Neural progenitor cell (in vitro differentiated cells): ENCODE data around the gene RNF224. TPM values are rescaled to one million over a fixed set of nuclear protein-coding genes. Genes with fewer than 3 reads are reported as not detected.

Source experiments
- DNase-seq: peaks from one replicate; pipeline ENCODE4 v3.0.0-alpha.2; 2016; ENCODE audit warnings: low spot score
- H2AFZ ChIP-seq: fragments of 200-600 bp; sonication (generic); replicated peaks from 2 replicates; pipeline ENCODE4 v1.6.1; 2016; ENCODE audit warnings: antibody characterized with exemption
- H3F3A ChIP-seq: fragments of 200-600 bp; sonication (generic); 2 replicates; pipeline ENCODE4 v1.6.1; 2016; ENCODE audit warnings: antibody characterized with exemption, low read depth
- H3K27ac ChIP-seq: fragments of 200-600 bp; sonication (generic); 2 replicates; pipeline ENCODE4 v1.5.1; 2016; ENCODE audit warnings: mild to moderate bottlenecking
- H3K27me3 ChIP-seq: fragments of 200-600 bp; sonication (generic); 2 replicates; pipeline ENCODE4 v1.6.1; 2016; ENCODE audit warnings: mild to moderate bottlenecking, moderate library complexity
- H3K36me3 ChIP-seq: fragments of 200-600 bp; sonication (generic); 2 replicates; pipeline ENCODE4 v1.5.1; 2016
- H3K4me1 ChIP-seq: fragments of 200-600 bp; sonication (generic); 2 replicates; pipeline ENCODE4 v1.6.1; 2016; ENCODE audit warnings: mixed run types
- H3K4me2 ChIP-seq: fragments of 200-600 bp; sonication (generic); 2 replicates; pipeline ENCODE4 v1.6.1; 2016
- H3K4me3 ChIP-seq: fragments of 200-600 bp; sonication (generic); 2 replicates; pipeline ENCODE4 v1.5.1; 2016
- H3K79me2 ChIP-seq: fragments of 200-600 bp; sonication (generic); 2 replicates; pipeline ENCODE4 v1.6.1; 2016; ENCODE audit warnings: low read depth
- H3K9ac ChIP-seq: fragments of 200-600 bp; sonication (generic); 2 replicates; pipeline ENCODE4 v1.6.1; 2016
- H3K9me3 ChIP-seq: fragments of 200-600 bp; sonication (generic); 2 replicates; pipeline ENCODE4 v1.5.1; 2016; ENCODE audit warnings: low read depth
- H4K20me1 ChIP-seq: fragments of 200-600 bp; sonication (generic); 2 replicates; pipeline ENCODE4 v1.6.1; 2016; ENCODE audit warnings: low read depth
- H3K27ac Mint-ChIP-seq: 3 replicates; pipeline ENCODE4 v1.8.0; 2021; ENCODE audit warnings: mixed read lengths
- H3K27me3 Mint-ChIP-seq: 2 replicates; pipeline ENCODE4 v1.8.0; 2022; ENCODE audit warnings: low read depth, mild to moderate bottlenecking, inconsistent platforms, moderate library complexity, mixed read lengths; ENCODE audit not compliant: insufficient read depth
- H3K36me3 Mint-ChIP-seq: 3 replicates; pipeline ENCODE4 v1.8.0; 2021; ENCODE audit warnings: mixed read lengths
- H3K4me1 Mint-ChIP-seq: 3 replicates; pipeline ENCODE4 v1.8.0; 2021; ENCODE audit warnings: mixed read lengths
- H3K4me3 Mint-ChIP-seq: 3 replicates; pipeline ENCODE4 v1.8.0; 2021; ENCODE audit warnings: mild to moderate bottlenecking, moderate library complexity, mixed read lengths
- H3K9me3 Mint-ChIP-seq: 3 replicates; pipeline ENCODE4 v1.8.0; 2020; ENCODE audit warnings: mixed read lengths
- EZH2 ChIP-seq: fragments of 200-600 bp; sonication (generic); IDR thresholded peaks from 2 replicates; pipeline ENCODE4 v1.6.1; 2017; ENCODE audit warnings: antibody characterized with exemption, mild to moderate bottlenecking, moderate library complexity
- EZH2phosphoT487 ChIP-seq: fragments of 200-600 bp; sonication (generic); IDR thresholded peaks from 2 replicates; pipeline ENCODE4 v1.6.1; 2017; ENCODE audit warnings: antibody characterized with exemption
- total RNA-seq: library from RNA; depleted of rRNA; stranded (reverse); fragments of >200 nt; gene quantifications from 2 replicates; pipeline ENCODE4 v1.2.3, GENCODE V29; 2015; ENCODE audit warnings: low replicate concordance
- TF ChIP-seq, protein P1 (sequence below): fragments of 200-600 bp; sonication (generic); IDR thresholded peaks from 2 replicates; pipeline ENCODE4 v1.5.1; 2017; ENCODE audit warnings: antibody characterized with exemption, mild to moderate bottlenecking

The RNF224 gene
- total RNA-seq, 1 donor from 2014 or later: not detected

DNA sequence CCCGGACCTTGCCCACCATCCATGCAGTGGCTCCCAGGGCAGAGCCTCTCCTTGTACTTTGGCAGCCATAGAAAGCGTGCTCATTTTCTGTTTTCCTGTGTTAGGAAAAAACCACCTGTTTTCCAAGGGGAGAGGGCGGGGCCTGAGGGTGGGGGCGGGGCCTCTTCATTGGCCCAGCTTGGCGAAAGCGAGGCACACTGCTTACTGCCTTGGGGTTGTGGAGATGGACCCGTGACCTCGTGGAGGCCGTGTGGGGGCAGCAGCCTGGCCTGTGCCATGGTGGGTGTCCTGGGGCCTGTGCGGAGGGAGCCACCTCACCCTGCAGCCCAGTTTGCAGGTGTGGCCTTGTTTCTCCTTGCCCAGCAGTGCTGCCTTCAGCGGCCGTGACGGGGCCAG is 45.8 kb downstream of the RNF224 start:
- Histone ChIP-seq H3K27ac (no peak overlapping the region), H3K4me1 (peaks cover 20% of the 10 kb centered on the region), H3K4me3 (no peak overlapping the region), H4K20me1 (no peaks in the 10 kb centered on the region), H3K4me2 (no peak overlapping the region), H3K9me3 (no peaks in the 10 kb centered on the region), H3F3A (peaks cover 17% of the 10 kb centered on the region), H2AFZ (no peak overlapping the region), H3K9ac (no peak overlapping the region), H3K36me3 (no peaks in the 10 kb centered on the region), H3K79me2 (no peaks in the 10 kb centered on the region), H3K27me3 (peaks cover 4% of the 10 kb centered on the region)
- Mint-ChIP-seq H3K9me3 (no peaks in the 10 kb centered on the region), H3K27ac (no peak overlapping the region), H3K27me3 (peaks cover 8% of the 10 kb centered on the region), H3K4me3 (no peak overlapping the region), H3K4me1 (peaks cover 14% of the 10 kb centered on the region), H3K36me3 (peaks cover 5% of the 10 kb centered on the region)
- no peak for DNase-seq
- TF ChIP-seq, protein P1, sequence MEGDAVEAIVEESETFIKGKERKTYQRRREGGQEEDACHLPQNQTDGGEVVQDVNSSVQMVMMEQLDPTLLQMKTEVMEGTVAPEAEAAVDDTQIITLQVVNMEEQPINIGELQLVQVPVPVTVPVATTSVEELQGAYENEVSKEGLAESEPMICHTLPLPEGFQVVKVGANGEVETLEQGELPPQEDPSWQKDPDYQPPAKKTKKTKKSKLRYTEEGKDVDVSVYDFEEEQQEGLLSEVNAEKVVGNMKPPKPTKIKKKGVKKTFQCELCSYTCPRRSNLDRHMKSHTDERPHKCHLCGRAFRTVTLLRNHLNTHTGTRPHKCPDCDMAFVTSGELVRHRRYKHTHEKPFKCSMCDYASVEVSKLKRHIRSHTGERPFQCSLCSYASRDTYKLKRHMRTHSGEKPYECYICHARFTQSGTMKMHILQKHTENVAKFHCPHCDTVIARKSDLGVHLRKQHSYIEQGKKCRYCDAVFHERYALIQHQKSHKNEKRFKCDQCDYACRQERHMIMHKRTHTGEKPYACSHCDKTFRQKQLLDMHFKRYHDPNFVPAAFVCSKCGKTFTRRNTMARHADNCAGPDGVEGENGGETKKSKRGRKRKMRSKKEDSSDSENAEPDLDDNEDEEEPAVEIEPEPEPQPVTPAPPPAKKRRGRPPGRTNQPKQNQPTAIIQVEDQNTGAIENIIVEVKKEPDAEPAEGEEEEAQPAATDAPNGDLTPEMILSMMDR: no peak
- no peak for TF ChIP-seq EZH2
- TF ChIP-seq EZH2phosphoT487: no peak

DNA sequence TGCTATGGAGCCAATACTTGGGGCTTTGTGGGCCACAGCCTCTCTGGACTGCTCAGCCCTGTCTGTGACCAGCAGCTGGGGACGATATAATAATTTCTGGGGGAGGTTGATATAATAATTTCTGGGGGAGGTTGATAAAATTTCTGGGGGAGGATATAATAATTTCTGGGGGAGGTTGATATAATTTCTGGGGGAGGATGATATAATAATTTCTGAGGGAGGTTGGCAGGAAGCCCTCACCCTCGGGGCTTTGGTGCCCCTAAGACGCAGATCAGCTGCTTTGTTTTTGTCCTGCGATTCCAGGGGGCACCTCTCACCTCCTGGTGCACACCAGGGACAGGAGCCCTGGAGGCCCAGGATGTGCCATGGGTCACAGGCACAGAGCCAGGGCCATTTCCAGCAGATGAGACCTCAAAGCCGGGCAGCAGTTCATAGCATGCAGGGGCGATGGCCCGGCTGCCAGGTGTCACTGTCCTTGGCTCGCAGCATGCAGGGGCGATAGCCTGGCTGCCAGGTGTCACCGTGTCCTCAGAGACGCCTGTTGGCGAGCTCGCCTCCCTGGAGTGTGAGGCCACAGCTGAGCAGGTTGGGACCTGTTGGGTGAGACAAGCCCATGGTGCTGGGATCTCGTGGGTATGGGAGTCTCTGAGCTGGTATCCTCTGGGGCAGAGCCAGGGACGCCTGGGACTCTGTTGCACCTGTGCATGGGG is 46.5 kb downstream of the RNF224 start:
- no peaks in the 10 kb centered on the region for H4K20me1 ChIP-seq
- TF ChIP-seq EZH2phosphoT487 (no peak), EZH2 (no peak)
- TF ChIP-seq, protein P1: no peak
- no peak overlapping the region for H3K27ac ChIP-seq

DNA sequence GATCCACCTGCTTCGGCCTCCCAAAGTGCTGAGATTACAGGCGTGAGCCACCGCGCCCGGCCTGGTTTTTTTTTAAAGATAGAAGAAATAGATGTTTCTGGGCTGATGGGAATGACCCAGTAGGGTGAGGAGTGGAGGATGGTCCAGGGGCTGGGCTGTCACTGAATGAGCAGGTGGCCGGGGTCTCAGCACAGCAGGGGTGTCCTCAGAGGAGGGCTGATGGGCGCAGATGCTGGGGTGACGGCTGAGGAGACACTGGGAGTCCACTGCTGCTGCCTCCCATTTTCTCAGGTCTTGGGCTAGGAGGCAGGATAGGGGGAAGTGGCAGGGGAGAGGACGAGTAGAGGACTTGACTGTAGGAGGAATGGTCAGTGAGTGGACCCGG is 47.9 kb downstream of the RNF224 start:
- Histone ChIP-seq H3F3A (peaks cover 17% of the 10 kb centered on the region), H3K9me3 (no peaks in the 10 kb centered on the region), H3K36me3 (no peaks in the 10 kb centered on the region), H2AFZ (no peak overlapping the region), H3K27me3 (peaks cover 23% of the 10 kb centered on the region), H3K4me2 (no peak overlapping the region), H4K20me1 (no peaks in the 10 kb centered on the region), H3K4me3 (no peak overlapping the region), H3K4me1 (peaks cover 21% of the 10 kb centered on the region), H3K27ac (no peak overlapping the region), H3K9ac (no peak overlapping the region), H3K79me2 (no peaks in the 10 kb centered on the region)
- Mint-ChIP-seq H3K4me3 (no peak overlapping the region), H3K27me3 (peaks cover 8% of the 10 kb centered on the region), H3K27ac (no peak overlapping the region), H3K36me3 (no peaks in the 10 kb centered on the region), H3K4me1 (peaks cover 14% of the 10 kb centered on the region), H3K9me3 (no peaks in the 10 kb centered on the region)
- no peak for DNase-seq
- TF ChIP-seq EZH2 (no peak), EZH2phosphoT487 (no peak)
- TF ChIP-seq, protein P1: no peak

More for the DNA sequence above, 46.5 kb downstream of the RNF224 start:
- no peak overlapping the region for H3K9ac ChIP-seq
- H3F3A ChIP-seq: peaks cover 17% of the 10 kb centered on the region
- no peak overlapping the region for H3K4me3 ChIP-seq
- H3K4me1 ChIP-seq: peaks cover 21% of the 10 kb centered on the region
- no peak overlapping the region for H2AFZ ChIP-seq
- peaks cover 11% of the 10 kb centered on the region for H3K27me3 ChIP-seq
- Mint-ChIP-seq H3K36me3 (peaks cover 5% of the 10 kb centered on the region), H3K4me1 (peaks cover 14% of the 10 kb centered on the region), H3K9me3 (no peaks in the 10 kb centered on the region), H3K4me3 (no peak overlapping the region), H3K27me3 (peaks cover 8% of the 10 kb centered on the region), H3K27ac (no peak overlapping the region)
- no peaks in the 10 kb centered on the region for H3K79me2 ChIP-seq
- no peaks in the 10 kb centered on the region for H3K9me3 ChIP-seq
- H3K36me3 ChIP-seq: no peaks in the 10 kb centered on the region
- DNase-seq: no peak
- H3K4me2 ChIP-seq: no peak overlapping the region
